GOT3 (cell line): ENCODE results near the gene FAM181A.

Experiments
- DNase-seq: peaks from one replicate; lab custom pipeline; 2025; ENCODE audit warnings: mixed read lengths; lab: John Stamatoyannopoulos, UW

Gene FAM181A

GRCh38 chr14:93950948-93951634, 23.9 kb downstream of the FAM181A start:
- no peak for DNase-seq

- DNase-seq, result no peak
These were observed 24.7 kb downstream of the FAM181A start for GRCh38 chr14:93951635-93952540.

GRCh38 chr14:93952829-93953228, 25.7 kb downstream of the FAM181A start:
- DNase-seq, result no peak

GRCh38 chr14:93953263-93953662, 26.1 kb downstream of the FAM181A start:
- DNase-seq, result no peak

GRCh38 chr14:93953739-93954515, 26.8 kb downstream of the FAM181A start:
- DNase-seq, result no peak

- no peak for DNase-seq
These were observed 27.3 kb downstream of the FAM181A start for GRCh38 chr14:93954516-93954830.

- DNase-seq, result no peak
These were observed 28.0 kb downstream of the FAM181A start for GRCh38 chr14:93954900-93955849.

- no peak for DNase-seq
These were observed 28.8 kb downstream of the FAM181A start for GRCh38 chr14:93955850-93956481.

GRCh38 chr14:93956514-93957332, 29.6 kb downstream of the FAM181A start:
- DNase-seq, result no peak

- no peak for DNase-seq
These were observed 30.2 kb downstream of the FAM181A start for GRCh38 chr14:93957333-93957710.

GRCh38 chr14:93957751-93958566, 30.8 kb downstream of the FAM181A start:
- DNase-seq, result no peak

GRCh38 chr14:93958567-93959238, 31.6 kb downstream of the FAM181A start:
- no peak for DNase-seq

GRCh38 chr14:93959239-93960107, 32.3 kb downstream of the FAM181A start:
- DNase-seq, result peak; percentile 38

GRCh38 chr14:93960108-93960475, 32.9 kb downstream of the FAM181A start:
- DNase-seq, result no peak

- DNase-seq, result no peak
These were observed 33.8 kb downstream of the FAM181A start for GRCh38 chr14:93960774-93961438.

- no peak for DNase-seq
These were observed 34.5 kb downstream of the FAM181A start for GRCh38 chr14:93961620-93962019.
